ENCODE data around the gene PCSK6. TPM values are rescaled to one million over a fixed set of nuclear protein-coding genes. Genes with fewer than 3 reads are reported as not detected.

The PCSK6 gene
- total RNA-seq, 1 experiment from 2014 or later = 69.5 TPM

DNA sequence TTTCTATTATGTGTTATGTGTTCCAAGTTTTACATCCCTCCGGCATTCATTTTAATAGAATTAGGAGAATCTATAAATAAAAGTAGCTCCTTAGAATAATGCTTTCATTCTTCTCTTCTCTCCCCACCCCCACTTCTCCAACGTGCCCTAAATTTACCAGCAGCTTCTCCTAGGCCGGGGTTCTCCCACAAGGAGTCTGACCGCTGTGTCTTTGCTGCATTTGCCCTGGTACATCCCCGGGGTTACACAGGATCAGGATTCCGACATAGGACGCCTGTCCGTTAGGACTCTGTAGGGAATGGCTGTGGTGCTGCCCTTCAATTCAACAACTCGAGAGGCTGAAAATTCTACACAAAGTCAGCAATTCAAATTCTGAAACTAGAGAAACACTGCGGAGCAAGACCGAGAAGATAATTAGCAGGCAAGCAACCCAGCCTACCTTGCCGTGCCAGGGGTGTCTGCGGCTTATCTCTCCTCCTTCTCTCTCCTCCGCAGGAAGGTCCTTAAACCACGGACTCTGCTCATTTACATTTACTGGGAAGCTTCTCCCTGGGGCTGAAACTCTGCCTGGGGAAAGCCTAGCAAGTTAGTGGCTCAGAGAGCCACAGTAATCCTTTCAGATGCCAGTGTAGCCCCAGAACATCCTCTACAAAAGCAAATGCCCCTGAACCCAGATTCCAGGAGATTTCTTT is 18.8 kb downstream of the PCSK6 start:
- no peaks in the 10 kb centered on the region for H3K9me3 Mint-ChIP-seq (ENCODE audit: unreplicated experiment)
- H3K36me3 ChIP-seq (ENCODE audit: control insufficient read depth, insufficient read depth, low read length) = no peaks in the 10 kb centered on the region
- no peaks in the 10 kb centered on the region for H3K9me3 ChIP-seq
- no peaks in the 10 kb centered on the region for H3K27me3 Mint-ChIP-seq (ENCODE audit: insufficient read depth, unreplicated experiment)
- ChIA-PET CTCF (no interaction called here), POLR2A (no interaction called here)
- 0 out of 2 replicates have a peak, but pooled peaks cover under 1% of the 10 kb centered on the region for H3K4me1 ChIP-seq
- H3K36me3 Mint-ChIP-seq (ENCODE audit: insufficient read depth, unreplicated experiment) = peaks cover 10% of the 10 kb centered on the region
- H3K4me3 Mint-ChIP-seq (ENCODE audit: unreplicated experiment) = no peak overlapping the region
- peaks cover 19% of the 10 kb centered on the region for H3K4me1 Mint-ChIP-seq (ENCODE audit: low read depth, unreplicated experiment)
- intact Hi-C loops (cut with micrococcal nuclease; ENCODE audit: unreplicated experiment) = no loop called here
- TF ChIP-seq CTCF (IDR thresholded peaks at IDR 0.05; ENCODE audit: insufficient read depth in 1 of 2, low read depth in 1 of 2, low read length in 1 of 2, severe bottlenecking in 1 of 2, unreplicated experiment in 1 of 2) = no peak
- no TSS peak for BruUV-seq (replicated peaks)
- H3K4me3 ChIP-seq (ENCODE audit: low read depth, low read length) = no peak overlapping the region
- H3K27ac Mint-ChIP-seq (ENCODE audit: unreplicated experiment) = no peak overlapping the region
- H3K27me3 ChIP-seq (replicated peaks; ENCODE audit: control insufficient read depth, insufficient read depth, low read length) = no peaks in the 10 kb centered on the region
- no peak for DNase-seq

GRCh38 chr15:101469520-101470288 is 19.8 kb downstream of the PCSK6 start:
- no peaks in the 10 kb centered on the region for H3K36me3 ChIP-seq (ENCODE audit: control insufficient read depth, insufficient read depth, low read length)
- Mint-ChIP-seq H3K4me1 (ENCODE audit: low read depth, unreplicated experiment) (peaks cover 20% of the 10 kb centered on the region), H3K27ac (ENCODE audit: unreplicated experiment) (no peak overlapping the region), H3K27me3 (ENCODE audit: insufficient read depth, unreplicated experiment) (no peaks in the 10 kb centered on the region), H3K4me3 (ENCODE audit: unreplicated experiment) (no peak overlapping the region), H3K36me3 (ENCODE audit: insufficient read depth, unreplicated experiment) (peaks cover 3% of the 10 kb centered on the region), H3K9me3 (ENCODE audit: unreplicated experiment) (no peaks in the 10 kb centered on the region)
- no peaks in the 10 kb centered on the region for H3K9me3 ChIP-seq
- no peak for DNase-seq
- ChIA-PET CTCF (no interaction called here), POLR2A (no interaction called here)
- TF ChIP-seq CTCF (IDR thresholded peaks at IDR 0.05; ENCODE audit: insufficient read depth in 1 of 2, low read depth in 1 of 2, low read length in 1 of 2, severe bottlenecking in 1 of 2, unreplicated experiment in 1 of 2) = no peak
- H3K27me3 ChIP-seq (replicated peaks; ENCODE audit: control insufficient read depth, insufficient read depth, low read length) = no peaks in the 10 kb centered on the region
- H3K4me3 ChIP-seq (ENCODE audit: low read depth, low read length) = no peak overlapping the region
- no peaks in the 10 kb centered on the region for H3K4me1 ChIP-seq
- no TSS peak for BruUV-seq (replicated peaks)
- intact Hi-C loops (cut with micrococcal nuclease; ENCODE audit: unreplicated experiment) = no loop called here

DNA sequence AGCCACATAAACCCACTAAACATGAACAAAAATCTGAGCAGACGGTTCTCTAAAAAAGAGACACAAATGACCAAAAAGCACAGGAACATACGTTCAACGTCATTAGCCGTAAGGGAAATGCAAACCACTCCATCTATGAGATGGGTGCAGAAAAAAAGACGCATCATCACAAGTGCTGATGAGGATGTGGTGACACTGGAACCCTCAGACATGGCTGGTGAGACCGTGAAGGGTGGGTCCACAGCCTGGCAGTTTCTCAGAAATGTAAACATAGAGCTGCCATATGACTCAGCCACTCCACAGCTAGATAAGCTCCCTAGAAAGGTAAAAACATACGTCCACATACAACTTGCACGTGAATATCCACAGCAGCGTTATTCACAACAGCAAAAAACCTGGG is 23.3 kb downstream of the PCSK6 start:
- no peaks in the 10 kb centered on the region for H3K9me3 Mint-ChIP-seq (ENCODE audit: unreplicated experiment)
- Histone ChIP-seq H3K4me1 (peaks cover 13% of the 10 kb centered on the region), H3K9me3 (no peaks in the 10 kb centered on the region), H3K36me3 (ENCODE audit: control insufficient read depth, insufficient read depth, low read length) (no peaks in the 10 kb centered on the region), H3K4me3 (ENCODE audit: low read depth, low read length) (no peak overlapping the region), H3K27me3 (replicated peaks; ENCODE audit: control insufficient read depth, insufficient read depth, low read length) (no peaks in the 10 kb centered on the region)
- peaks cover 20% of the 10 kb centered on the region for H3K4me1 Mint-ChIP-seq (ENCODE audit: low read depth, unreplicated experiment)
- TF ChIP-seq CTCF (IDR thresholded peaks at IDR 0.05; ENCODE audit: insufficient read depth in 1 of 2, low read depth in 1 of 2, low read length in 1 of 2, severe bottlenecking in 1 of 2, unreplicated experiment in 1 of 2) = no peak
- no TSS peak for BruUV-seq (replicated peaks)
- no peaks in the 10 kb centered on the region for H3K36me3 Mint-ChIP-seq (ENCODE audit: insufficient read depth, unreplicated experiment)
- CTCF ChIA-PET = no interaction called here
- H3K27ac Mint-ChIP-seq (ENCODE audit: unreplicated experiment) = no peak overlapping the region
- intact Hi-C loops (cut with micrococcal nuclease; ENCODE audit: unreplicated experiment) = no loop called here
- no peaks in the 10 kb centered on the region for H3K27me3 Mint-ChIP-seq (ENCODE audit: insufficient read depth, unreplicated experiment)
- DNase-seq = no peak
- POLR2A ChIA-PET = no interaction called here
- H3K4me3 Mint-ChIP-seq (ENCODE audit: unreplicated experiment) = no peak overlapping the region

Data from Caco-2 (cell line).